ENCODE measurements around the gene HMGCS1.
"Not testable (repeated sequence)": the region's sequence is repeated elsewhere in the genome, so short reads cannot be mapped to it uniquely, and the experiment has no call there.

HMGCS1 gene

DNA sequence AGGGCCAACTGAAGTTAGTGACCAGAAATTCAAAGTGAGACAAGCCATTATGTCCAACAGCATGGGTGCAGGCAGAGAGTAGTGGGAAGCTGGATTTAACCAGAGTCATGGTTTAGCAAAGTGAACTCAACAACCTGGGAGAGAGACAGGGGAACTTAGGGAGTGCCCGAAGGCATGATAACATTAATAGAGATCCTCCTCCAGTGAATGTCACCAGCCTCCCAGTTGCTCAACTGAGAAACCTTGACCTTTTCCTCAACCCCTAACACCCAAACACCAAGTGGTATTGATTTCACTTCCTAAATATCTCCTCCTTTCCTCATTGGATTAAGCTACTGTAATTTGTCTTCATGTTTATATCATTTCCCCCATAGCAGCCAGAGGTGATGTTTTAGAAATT, 42.6 kb downstream of the HMGCS1 start:
- DNase-seq, result no peak

DNA sequence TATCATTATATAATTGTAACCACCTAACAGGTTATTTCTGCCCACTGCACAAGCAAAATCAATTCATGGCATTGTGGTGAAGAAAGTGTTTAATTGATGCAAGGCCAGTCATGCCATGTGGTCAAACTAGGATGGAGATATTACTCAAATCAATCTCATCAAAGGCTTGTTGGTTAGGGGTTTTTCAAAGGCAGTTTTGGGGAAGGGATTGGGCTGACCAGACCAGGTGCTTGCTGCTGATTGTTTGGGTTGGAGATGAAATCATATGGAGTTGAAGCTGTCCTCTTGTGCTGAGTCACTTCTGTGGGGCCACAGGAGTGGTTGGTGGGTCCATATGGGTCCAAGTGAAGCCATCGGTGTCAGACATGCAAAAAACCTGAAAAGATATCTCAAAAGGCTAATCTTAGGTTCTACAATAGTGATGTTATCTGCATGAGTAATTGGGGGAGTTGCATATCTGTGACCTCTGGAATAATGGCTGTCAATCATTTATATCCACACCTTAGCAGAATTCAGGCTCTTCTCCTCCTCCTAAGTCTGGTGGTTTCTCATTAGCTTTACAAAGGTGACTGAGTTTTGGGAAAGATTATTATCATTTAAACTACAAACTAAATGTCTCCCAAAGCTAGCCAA, 44.9 kb downstream of the HMGCS1 start:
- no peak for DNase-seq

DNA sequence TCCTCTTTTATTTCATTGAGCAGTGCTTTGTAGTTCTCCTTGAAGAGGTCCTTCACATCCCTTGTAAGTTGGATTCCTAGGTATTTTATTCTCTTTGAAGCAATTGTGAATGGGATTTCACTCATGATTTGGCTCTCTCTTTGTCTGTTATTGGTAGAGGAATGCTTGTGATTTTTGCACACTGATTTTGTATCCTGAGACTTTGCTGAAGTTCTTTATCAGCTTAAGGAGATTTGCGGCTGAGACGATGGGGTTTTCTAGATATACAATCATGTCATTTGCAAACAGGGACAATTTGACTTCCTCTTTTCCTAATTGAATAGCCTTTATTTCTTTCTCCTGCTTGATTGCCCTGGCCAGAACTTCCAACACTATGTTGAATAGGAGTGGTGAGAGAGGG, 50.9 kb downstream of the HMGCS1 start:
- not testable (repeated sequence) for DNase-seq

DNA sequence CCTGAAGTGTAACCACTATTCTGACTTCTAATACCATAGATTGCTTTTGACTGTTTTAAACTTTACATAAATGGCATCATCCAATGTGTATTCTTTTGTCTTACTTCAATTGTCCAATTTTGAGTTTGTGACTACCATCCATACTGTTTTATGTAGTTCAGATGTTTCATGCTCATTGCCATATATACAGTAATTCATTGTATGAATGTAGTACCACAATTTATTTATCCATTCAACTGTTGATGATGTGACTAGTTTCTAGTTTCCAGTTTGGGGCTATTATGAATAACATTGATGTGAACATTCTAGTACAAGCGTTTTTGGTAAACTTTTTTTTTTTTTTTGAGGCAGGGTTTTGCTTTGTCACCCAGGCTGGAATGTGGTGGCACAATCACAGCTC, 55.1 kb downstream of the HMGCS1 start:
- DNase-seq, result no peak

DNA sequence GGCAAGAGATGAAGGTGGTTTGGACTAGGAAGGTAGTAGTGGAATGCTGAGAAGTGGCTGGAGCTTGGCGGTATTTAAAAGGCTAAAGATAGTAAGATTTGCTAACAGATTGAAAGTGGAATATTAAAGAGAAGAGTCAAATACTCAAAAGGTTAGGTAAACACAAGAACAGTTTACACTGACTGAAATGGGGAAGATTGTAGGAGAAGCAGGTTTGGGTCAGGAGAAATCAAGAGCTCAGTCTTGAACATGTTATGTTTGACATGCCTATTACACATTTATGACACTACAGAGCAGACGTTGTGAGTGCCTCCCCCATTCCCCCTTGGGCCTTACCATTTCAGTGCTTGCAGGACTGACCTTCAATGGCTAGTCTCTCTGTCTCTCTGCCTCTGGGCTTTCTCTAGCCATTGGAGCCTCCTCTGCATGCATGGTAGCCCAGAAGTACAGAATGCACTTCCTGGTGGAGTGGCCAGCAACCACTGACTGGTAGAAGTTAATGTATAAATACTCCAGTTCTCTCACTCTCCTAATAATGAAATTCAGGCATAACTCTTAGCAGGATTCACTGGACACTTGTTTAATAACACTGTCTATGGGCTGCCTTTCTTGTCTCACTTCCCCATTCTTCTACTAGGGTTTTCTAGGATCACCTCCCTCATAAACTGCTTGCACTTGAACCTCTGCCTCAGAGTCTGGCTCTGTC, 56.8 kb downstream of the HMGCS1 start:
- DNase-seq, result no peak

DNA sequence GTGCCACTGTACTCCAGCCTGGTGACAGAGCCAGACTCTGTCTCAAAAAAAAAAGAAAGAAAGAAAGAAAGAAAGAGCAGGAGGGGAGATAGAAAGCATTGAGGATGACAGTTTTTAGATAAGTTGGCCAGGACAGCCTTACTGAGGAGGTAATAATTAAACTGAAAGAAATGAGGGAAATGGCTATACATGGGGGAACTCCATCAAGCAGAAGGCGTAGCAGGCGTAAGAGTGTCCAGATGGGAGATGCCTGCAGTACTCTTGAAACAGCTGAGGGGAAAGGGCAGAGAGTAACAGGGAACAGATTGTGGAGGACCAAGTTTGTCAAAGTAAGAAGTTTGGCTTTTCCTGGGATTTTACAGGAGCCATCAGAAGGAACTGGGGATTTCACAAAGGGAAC, 57.5 kb downstream of the HMGCS1 start:
- DNase-seq, result no peak

DNA sequence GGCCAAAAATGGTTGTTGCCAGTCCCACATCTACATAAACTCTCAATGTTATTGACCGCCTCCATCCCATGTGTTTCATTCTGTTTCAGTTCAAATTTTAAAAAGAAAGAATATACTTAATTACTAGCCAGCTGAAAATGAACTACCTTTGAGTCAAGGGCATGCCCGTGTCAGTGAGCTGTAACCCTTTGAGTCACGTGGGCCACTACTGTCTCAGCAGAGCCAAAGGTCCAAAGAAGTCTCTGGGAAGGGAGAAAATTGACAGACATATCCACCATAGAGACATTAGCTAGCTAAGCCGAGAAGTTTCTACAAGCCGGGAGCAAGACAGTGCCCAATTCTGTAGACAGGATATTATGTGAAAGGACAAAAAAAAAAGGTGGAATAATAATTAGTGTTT, 61.5 kb downstream of the HMGCS1 start:
- no peak for DNase-seq

DNA sequence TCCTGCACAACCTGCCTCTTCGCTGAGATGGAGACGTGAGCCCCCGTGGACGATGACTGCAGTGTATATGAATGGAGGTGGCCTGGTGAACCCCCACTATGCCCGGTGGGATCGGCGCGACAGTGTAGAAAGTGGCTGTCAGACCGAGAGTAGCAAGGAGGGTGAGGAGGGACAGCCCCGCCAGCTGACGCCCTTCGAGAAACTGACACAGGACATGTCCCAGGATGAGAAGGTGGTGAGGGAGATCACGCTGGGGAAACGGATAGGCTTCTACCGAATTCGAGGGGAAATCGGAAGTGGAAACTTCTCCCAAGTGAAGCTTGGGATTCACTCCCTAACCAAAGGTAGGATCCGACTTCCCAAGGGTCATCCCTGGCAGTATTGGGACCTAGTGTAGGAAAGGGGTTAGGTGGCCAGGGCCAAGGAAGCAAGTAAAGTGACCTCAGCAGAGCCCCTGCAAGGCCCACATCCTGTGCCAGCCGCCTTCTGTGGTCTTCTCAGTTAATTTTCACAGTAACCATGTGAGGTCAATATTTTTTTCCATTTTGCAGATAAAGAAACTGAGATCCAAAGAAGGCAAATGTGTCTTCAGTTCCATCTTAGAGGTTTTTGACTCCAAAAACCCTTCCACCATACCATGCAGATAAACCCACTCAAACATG, 67.4 kb downstream of the HMGCS1 start:
- DNase-seq, result no peak

DNA sequence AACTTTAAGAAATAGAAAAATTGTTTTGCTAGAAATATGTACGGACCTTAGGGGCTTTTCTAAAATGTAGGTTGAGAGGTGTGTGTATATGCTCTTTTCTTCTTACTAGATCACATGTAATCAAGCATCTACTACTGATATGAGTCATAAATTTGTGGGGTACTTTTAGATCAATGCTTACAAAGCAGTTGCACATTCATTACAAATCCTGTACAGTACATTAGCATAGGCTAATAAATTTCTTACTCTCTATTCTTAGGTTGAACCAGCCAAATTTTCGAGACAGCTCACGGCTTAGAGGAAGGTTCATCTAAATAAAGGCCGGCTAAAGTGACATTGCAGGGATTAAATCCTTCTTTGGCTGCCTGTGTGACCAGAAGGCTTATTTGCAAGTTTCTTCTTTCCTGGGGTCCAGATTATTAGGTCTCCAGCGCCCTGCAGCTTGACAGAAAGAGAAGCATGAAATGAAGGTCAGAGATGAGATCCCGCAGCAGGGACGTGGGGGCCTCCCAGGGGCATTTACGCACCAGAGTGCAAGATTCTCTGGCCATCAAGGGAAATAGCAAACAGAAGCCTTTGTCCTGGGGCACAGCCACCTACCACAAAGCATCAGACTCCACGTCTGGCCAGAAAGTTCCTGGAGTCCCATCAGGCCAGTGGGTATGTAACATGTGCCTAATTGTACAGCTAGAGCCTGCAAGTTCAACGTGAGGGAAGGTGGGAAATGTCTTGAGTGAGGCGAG, 68.2 kb downstream of the HMGCS1 start:
- no peak for DNase-seq

DNA sequence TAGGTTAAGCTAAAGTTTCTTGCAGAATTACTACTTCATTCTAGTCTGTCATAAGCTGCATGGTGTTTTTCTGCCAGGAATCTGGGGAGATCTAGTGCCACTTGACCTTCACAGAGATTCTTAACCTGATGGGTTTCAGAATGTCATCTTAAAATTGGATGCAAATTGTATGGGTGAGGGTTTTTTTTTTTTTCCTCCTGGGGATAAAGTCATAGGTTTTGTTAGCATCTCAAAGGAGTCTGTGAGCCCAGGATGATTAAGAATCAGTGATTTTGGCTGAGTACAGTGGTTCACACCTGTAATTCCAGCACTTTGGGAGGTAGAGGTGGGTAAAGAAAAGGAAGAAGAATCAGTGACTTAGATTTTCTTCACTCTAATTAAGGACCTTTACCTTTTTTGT, 69.9 kb downstream of the HMGCS1 start:
- no peak for DNase-seq

DNA sequence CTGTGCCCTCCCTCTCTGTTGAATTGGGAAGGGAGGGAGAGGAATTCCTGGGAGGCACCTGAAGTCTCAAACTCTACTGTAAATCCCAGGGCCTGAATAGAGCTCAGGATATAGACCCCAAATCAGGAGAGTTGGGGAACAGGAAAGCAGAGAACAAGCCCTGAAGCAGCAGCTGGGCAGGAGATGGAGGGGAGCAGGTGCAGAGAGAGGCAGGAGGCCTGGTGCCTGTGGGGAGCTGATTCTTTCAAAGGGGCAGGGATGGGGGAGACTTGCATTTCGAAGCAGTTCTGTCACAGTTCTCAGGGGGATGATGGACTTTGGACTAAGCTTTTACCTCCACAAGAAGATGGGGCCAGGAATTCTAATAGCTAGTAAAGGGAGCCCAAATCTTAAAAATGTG, 71.0 kb downstream of the HMGCS1 start:
- DNase-seq, result no peak

Measured in GOT3 (cell line).